GM21423 (cell line): ENCODE measurements around the gene C9orf72.
"Not testable (repeated sequence)": the region's sequence is repeated elsewhere in the genome, so short reads cannot be mapped to it uniquely, and the experiment has no call there.

Experiments
- ATAC-seq: cut with Tn5 transposase; IDR thresholded peaks from one replicate; pipeline ENCODE4 v1.9.1; 2021; ENCODE audit warnings: mild to moderate bottlenecking, moderate library complexity; ENCODE audit not compliant: unreplicated experiment

The C9orf72 gene

DNA sequence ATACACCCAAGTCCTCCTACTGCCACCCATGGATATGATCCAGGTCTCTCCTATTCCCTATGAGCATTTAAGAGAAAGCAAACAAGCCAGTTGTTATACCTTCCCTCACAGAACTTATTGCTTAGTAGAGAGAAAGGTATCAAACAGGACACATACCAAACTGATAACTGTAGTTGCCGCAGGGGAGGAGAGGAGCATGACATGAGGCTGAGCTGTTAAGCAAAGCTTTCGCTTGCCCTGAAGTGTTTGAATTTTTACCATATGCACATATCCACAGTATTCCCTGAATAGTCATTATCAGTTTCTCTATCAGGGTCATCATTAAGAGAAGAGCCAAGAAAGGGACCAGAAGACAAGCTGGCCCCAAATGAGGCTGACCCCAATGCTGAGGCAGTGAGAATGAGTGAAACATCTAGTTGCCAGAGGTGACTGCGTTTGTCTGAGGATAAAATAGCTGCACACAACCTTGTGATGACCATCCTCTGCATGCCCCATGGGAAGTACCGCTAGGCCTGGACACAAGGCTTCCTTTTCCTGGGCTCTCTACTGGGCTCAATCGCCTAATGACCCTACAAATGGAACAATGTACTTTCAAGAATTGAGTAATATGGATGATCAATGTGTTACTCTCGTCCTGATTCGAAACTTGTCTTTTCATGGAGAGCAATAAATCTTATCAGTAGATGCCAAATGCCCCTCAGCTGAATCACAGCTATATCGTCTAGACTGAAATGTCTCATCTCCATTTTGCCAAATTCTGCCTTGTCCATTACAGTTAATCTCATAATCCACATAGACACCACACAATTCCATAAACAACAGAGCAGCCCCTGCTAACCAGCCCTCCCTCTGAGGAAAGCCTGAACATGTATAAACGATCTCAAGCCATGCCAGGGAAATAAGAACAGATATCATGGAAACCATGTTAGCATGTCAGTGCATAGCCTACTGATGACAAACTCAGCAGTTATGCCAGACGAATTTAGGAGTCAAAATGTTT lies 53.5 kb downstream of the C9orf72 start:
- ATAC-seq: no peak

DNA sequence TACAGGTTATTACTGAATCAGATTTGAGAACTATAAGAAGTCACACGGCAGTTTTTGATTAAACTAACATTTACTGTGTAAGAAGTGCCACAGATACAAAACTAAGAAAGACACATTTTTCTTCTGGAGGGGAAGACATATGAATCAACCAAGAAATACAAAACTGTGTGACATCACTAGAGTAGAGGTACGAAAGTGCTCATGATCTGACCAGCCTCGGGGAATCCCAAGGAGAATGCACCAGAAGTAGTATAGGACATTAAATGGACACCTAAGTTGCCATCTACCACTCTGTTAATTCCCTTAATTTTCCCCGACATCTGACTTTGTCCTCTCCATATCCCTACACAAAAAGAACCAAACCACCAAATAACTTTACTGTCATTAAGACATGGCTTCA lies 54.5 kb downstream of the C9orf72 start:
- ATAC-seq: no peak

DNA sequence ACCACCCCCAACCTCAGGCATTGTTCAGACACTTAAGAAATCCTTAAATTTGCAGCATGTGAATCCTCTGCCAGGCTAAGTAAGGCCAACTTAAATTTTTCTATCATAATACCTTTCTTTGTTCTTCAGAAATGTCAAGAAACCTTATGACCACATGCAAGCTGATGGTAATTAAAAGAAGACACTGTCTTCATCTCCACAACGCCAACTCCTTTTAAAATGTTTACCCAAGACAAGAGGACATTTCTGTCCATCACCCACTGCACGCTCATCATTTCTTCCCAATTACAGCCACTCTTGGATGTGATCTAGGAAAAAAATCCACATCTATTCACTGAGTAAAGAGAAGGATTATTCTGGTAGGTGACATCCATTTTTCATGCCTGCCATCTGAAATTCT lies 55.3 kb downstream of the C9orf72 start:
- ATAC-seq: no peak

DNA sequence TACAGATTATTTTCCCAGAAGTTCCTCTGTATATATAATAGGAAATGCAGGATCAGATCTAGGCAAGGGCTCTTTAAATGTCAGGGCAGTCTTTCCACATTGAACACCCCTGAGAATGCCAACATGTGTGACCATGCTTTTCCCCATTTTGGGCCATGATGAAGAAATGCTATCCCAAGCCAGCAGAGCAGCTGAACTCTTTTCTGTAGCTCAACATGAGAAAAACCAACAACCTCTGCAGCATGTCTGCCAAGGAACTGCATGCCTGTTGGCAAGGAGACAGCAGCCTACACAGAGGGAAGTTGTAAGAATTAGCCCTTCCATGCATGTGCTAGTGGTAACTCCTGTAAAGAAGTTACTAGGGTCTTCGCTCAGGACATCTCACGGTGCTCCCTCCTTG lies 58.7 kb downstream of the C9orf72 start:
- no peak for ATAC-seq

DNA sequence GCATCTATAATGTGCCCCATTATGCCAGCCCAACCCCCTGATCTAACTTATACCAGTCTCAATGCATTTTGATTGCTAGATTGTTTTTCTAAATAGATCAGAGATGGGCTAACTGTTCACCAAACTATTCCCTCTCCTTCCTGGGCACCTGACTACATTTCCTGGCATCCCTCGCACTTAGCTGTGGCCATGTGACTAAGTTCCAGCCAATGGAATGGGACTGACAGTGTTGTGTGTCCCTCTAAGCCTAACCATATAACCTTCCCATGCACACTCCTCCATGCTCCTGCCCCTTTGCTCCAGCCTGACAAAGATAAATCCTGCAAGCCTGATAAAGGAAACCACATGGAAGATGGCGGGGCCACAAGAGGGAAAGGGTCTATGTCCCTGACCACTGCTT lies 61.5 kb downstream of the C9orf72 start:
- ATAC-seq: no peak

DNA sequence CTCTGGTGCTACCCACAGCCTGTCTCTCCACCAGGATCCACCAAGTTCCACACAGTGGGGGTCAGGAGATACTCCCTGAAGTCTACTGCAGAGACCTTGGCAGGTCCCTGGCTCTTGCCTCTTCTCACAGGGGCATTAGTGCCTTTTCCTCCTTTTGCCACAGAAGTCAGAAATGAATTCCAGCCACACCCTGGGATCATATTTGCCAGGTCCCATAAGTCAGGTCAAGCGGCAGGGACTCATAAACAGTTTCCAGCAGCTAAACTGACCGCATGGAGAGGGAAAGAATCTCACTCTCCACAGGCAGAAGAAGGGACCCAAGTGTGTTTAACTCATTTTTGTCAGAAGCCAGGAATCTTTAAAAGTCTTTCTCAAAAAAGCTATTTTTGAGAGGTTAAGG lies 62.5 kb downstream of the C9orf72 start:
- no peak for ATAC-seq

DNA sequence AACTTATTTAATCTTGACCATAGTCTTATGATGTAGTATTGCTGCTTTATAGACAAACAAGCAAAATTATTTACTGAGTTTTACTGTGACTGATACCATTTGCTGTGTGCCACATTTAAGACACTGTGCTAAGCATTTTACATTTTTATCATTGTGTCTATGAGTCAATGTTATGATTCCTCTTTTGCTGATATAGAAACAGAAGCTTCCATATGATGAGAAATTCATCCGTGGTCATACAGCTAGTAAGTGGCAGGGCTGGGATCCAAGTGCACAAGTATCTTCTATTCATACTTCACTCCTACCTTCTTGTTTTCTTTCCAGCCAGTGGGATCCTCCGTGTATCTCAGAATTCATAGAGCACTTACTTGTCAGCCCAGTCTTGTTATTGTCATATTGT lies 66.3 kb downstream of the C9orf72 start:
- ATAC-seq: no peak

DNA sequence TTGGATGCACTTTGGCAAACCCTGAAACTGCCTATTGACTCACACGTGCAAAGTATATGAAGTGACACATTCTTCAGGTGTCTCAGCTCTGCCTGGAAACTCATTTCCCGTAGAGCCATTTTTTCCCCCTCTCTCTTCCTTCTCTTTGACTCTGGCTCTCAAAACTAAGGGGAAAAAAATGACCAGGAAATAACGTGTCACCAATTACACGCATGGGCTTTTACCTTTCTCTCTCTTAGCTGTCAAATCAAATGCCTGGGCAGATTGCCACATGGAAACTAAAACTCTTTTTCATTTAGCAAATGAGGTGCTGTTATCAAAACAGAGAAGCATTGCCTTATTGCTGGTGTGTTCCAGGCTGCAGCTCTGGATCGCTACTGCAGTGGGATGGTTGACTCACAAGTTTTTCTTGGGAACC lies 67.5 kb downstream of the C9orf72 start:
- ATAC-seq: no peak

DNA sequence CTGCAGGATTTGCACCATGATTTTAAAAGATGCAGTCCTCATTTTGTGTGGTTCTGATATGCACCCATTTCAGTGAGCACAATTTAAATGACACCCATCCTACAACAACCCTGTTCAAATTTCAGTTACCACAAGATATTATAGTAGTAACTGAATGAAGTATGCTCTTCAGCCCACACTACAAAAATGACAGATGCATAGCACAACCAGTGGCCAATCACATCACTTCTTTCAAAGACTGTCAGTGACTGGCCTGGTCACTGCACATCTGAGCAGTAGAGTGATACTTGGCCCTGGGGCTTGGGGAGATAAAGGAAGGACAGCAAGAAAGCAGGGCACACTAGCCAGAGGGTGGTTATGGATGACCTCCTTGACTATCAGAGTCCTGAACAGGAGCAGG lies 69.0 kb downstream of the C9orf72 start:
- no peak for ATAC-seq

DNA sequence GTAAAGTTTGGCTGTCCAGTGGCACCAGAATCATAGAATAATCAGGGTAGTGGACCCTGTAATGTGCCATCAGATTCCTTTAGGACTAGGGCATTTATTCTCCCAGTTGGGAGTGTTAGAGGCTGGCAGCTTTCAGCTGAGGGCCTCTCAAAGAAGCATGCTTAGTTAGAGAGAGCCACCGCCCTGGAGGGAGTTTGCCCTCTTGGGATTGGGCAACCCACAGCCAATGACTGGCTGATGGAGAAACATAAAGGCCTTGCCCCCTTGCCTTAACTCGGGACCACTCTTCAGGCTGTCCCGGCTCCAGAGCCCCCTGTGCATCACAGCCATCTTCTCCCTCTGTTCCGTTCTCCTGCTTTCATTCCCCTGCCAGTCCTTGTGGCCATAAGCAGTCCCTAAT lies 69.7 kb downstream of the C9orf72 start:
- no peak for ATAC-seq

DNA sequence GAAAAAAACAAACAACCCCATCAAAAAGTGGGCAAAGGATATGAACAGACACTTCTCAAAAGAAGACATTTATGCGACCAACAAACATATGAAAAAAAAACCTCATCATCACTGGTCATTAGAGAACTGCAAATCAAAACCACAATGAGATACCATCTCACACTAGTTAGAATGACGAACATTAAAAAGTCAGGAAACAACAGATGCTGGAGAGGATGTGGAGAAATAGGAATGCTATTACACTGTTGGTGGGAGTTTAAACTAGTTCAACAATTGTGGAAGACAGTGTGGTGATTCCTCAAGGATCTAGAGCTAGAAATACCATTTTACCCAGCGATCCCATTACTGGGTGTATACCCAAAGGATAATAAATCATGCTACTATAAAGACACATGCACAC lies 72.4 kb downstream of the C9orf72 start:
- not testable (repeated sequence) for ATAC-seq

DNA sequence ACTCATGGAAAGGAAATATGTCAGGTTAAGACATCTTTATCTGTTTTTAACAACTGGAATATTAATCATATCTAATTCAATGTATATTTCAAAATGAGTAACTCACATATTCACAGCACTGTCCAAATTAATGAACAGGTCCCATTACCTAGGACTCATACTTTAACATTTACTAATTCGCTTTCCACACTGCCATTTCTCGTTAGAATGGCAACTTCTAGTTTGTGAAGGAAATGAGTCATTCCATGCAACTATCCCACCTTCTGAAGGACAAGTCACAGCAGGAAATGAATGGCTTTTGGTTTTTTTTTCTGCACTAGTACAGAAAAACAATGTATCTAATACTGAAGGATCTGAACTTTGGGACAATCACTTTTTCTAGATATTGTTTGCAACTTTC lies 73.8 kb downstream of the C9orf72 start:
- ATAC-seq: peak; percentile 65

DNA sequence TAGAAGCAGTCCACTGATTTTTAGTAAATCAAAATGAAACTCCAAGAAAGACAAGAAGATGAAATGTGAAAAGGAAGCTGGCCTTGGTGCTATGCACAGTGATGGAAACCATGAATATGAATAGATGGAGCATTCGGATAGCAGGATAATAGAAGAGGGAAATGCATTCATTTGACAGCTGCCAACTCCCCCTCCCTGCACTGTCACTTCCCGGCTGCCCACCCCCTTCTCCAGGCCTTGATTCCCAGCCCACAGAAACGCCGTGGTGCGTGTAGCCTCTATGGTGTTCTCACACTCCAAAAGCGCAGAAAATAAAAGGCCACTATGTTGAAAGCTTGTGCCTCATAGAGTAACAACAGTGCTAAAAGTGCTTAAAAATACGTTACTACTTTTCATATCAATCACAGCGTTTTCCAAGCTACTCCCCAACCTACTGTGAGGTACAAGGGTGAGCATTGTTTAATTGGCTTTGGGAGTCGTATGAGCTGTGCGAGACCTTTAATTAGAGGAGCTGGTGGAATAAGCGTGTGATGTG lies 75.3 kb downstream of the C9orf72 start:
- no peak for ATAC-seq
